Activated CD4-positive, alpha-beta T cell treated with anti-CD3 and anti-CD28 coated beads, Interleukin-2, Interleukin-4, amounts not matched to agents 100 ng/mL and 50 ng/mL, durations not matched to agents 16 hours and 8 hours (primary cell): Measurements from ENCODE around the gene KCNMB1.

Experiments used
- DNase-seq: peaks from one replicate; pipeline ENCODE4 v3.0.0-alpha.2; 2020; ENCODE audit warnings: low spot score

KCNMB1 gene

DNA sequence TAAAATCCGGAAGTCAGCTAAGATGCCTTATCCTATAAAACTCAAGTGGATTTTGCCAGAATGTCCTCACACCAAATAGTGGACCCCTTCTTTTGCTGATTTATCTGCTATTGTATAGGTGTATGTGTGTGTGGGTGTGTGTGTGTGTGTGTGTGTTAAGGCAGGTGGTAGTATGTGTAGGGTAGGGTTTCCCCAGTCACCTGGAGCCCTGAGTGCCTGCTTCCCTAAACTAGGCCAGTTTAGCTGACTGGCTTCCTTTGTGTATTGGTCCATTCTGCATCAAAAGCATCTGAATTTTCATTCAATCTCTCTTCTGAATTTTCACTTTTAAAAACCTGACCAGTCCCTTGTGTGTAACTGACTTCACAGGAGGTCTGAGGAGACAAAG is 49.4 kb downstream of the KCNMB1 start:
- DNase-seq, result no peak

DNA sequence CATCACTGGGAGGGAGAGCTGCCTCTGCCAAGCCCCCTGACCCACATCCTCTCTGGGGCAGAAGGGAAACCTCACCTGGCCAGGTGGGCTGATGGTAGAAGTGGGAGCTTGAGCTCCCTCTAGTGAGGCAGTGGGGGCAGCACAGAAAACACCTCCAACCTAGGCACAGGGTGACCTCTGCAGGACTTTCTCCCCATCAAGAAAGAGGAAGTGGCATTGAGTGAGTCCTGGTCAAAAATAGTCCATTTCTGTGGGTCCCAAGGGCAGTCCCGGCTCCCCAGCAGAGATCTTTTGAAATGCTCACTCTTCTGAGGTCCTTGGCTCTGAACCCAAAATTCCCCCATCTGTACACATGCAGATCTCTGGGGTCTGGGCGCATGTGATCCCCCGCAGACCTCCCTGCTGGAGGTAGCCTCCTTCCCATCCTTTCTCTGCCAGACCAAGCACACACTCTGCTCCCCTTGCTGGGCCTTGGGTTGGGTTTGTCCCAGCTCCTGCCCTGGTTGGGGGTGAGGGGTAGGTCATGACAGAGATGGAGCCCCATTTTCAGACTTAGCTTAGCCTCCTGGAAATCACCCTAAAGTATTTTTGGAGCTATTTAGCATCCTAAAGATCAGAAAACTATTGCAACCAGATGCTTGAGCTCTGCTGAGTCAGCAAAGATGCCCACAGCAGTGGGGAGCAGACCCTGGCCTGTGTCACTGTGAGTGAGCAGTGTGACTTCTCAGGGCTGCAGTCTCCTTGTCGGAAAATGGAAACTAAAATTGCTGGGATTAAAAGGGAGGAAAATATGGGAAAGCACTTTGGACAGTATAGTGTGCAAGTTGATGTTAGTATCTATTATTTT is 50.0 kb downstream of the KCNMB1 start:
- peak; percentile 73 for DNase-seq

DNA sequence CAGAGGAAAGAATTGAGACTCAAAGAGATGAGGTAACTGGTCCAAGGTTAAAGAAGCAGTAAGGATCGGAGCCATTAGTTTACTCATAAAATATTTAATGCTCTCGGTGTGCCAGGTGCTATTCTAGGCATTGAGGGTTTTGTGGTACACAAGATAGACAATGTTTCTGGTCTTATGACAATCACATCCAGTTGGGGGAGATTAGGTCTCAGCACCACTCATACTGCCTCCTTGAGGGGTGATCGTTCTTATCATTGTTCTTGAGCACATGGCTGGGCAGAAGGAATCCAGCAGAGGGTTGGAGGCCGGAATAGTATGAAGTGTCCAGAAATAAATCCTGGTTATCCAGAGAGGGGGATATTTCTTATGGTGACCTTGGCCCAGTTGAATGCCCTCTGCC is 50.9 kb downstream of the KCNMB1 start:
- DNase-seq, result no peak

GRCh38 chr5:170337045-170337733 is 52.0 kb downstream of the KCNMB1 start:
- no peak for DNase-seq

GRCh38 chr5:170336065-170336464 is 53.1 kb downstream of the KCNMB1 start:
- DNase-seq, result no peak

- DNase-seq, result peak; percentile 17
Measured at GRCh38 chr5:170334626-170335025, 54.5 kb downstream of the KCNMB1 start.

DNA sequence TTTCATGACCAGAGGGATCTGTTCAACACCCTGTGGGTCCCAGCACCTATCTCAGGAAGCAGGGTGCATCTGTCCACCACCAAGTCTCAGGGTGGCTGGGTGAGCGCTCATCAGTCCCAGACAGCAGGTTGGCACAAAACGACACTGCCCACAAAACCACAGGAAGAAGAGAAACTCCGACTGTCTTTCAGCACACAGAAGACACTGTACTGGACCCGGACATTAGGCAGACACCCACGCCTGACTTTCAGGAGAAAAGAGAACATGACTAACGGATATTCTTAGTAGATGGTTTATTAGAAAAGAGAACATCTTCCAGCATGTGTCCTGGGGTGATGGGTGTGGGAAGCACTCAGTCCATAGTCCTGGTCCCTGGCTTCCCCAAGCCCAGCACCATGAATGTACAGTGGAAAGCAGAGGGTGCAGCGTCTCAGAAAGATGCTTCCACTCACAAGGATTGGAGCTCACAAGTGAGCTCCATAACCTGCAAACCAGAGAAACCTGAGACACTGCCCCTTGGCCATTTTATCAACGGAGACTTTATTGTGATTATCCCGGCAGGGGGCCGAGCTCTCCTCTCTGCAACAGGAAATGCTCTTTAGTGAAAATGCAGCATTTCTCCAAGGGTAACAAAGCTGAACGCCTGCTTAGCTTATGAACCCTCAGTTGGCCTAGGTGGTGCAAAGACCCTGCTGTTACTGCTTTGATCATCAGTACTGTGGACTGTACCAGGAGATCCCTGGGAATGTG is 55.8 kb downstream of the KCNMB1 start:
- peak; percentile 88 for DNase-seq

GRCh38 chr5:170332058-170332457 is 57.1 kb downstream of the KCNMB1 start:
- no peak for DNase-seq

DNA sequence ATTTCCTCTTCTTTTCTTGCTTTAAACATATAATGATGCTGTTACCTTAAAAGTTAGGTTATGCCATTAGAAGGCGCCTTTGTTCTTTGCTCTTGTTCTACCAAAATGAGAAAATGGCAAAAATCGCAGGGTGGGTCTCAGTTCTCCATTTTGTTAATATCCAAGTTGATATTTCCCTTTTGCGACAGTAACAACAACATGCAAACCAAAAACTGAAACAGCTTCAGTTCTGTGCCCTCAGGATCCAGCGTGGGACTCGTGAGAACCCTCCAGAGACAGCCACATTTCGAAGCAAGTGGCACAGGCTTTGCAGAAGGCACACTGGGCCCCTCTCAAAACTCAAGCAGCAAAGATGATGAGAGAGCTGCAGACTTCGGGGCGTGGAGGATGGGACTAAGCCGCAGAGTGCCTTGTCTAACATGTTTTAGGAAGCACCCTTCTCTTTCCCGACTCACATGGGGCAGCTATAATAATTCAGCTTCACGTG is 58.6 kb downstream of the KCNMB1 start:
- peak; percentile 16 for DNase-seq

- DNase-seq, result no peak
Measured at GRCh38 chr5:170329524-170329923, 59.6 kb downstream of the KCNMB1 start.

DNA sequence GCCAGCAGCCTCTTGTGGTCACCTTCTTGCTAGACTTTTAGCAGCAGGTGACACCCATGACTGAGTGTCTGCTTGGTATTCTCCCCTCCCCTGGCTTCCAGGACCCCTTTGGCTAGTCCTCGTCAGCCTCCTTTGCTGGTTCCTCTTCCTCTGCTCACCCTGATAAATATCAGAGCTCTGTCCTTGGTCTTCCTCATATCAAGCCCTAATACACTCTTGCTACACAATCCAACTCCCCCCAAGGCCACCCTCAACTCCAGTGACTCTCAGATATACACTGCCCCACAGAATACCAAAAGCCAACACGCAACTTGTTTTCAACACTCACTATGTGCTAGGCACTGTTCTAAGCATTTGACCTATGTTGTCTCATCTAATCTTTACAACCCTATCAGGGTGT is 61.3 kb downstream of the KCNMB1 start:
- no peak for DNase-seq

DNA sequence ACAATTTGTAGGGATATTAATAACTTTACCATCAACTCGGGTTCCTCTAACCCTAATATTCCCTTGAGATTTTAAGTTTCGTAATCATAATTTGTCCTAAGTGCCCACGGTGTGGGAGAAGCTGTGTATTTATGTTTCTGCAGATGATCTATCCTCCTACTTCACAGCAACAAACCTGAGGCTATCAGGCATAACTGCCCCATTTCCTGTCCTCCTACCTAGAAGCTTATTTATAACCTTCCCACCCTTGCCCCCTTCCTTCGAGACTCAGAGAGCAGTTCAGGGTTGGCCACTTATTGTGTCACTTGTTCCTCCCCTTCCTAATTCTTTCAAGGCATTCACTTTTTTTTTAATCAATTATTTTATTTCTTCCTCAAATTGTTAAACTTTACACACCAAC is 62.0 kb downstream of the KCNMB1 start:
- DNase-seq, result no peak
